Smooth muscle cell (in vitro differentiated cells): ENCODE data around the gene COBL. TPM values are rescaled to one million over a fixed set of nuclear protein-coding genes. Genes with fewer than 3 reads are reported as not detected.
A peak's percentile ranks its signal among the peaks of the same experiment; 100 is the strongest.

Experiments
- DNase-seq: peaks from one replicate; lab custom pipeline; 2025; ENCODE audit not compliant: unreplicated experiment; lab: John Stamatoyannopoulos, UW
- H2AFZ ChIP-seq: fragments of 200-600 bp; sonication (generic); 2 replicates; pipeline ENCODE4 v1.6.0; 2016; ENCODE audit warnings: antibody characterized with exemption, low read depth, mild to moderate bottlenecking
- H3F3A ChIP-seq: fragments of 200-600 bp; sonication (generic); 2 replicates; pipeline ENCODE4 v1.6.0; 2017; ENCODE audit warnings: antibody characterized with exemption, low read depth
- H3K27ac ChIP-seq: fragments of 200-600 bp; sonication (generic); 2 replicates; pipeline ENCODE4 v1.5.1; 2016; ENCODE audit warnings: low read depth, mild to moderate bottlenecking
- H3K27me3 ChIP-seq: fragments of 200-600 bp; sonication (generic); 2 replicates; pipeline ENCODE4 v1.6.1; 2016; ENCODE audit warnings: low read depth, mild to moderate bottlenecking
- H3K36me3 ChIP-seq: fragments of 200-600 bp; sonication (generic); 2 replicates; pipeline ENCODE4 v1.5.1; 2016; ENCODE audit warnings: low read depth
- H3K4me1 ChIP-seq: fragments of 200-600 bp; sonication (generic); 2 replicates; pipeline ENCODE4 v1.5.1; 2016; ENCODE audit warnings: low read depth
- H3K4me2 ChIP-seq: fragments of 200-600 bp; sonication (generic); 2 replicates; pipeline ENCODE4 v1.6.0; 2016; ENCODE audit warnings: mild to moderate bottlenecking
- H3K4me3 ChIP-seq: fragments of 200-600 bp; sonication (generic); 2 replicates; pipeline ENCODE4 v1.5.1; 2016; ENCODE audit warnings: mild to moderate bottlenecking
- H3K79me2 ChIP-seq: fragments of 200-600 bp; sonication (generic); 2 replicates; pipeline ENCODE4 v1.6.0; 2016; ENCODE audit warnings: low read depth, mild to moderate bottlenecking
- H3K9ac ChIP-seq: fragments of 200-600 bp; sonication (generic); 2 replicates; pipeline ENCODE4 v1.6.0; 2016; ENCODE audit warnings: low read depth
- H3K9me3 ChIP-seq: fragments of 200-600 bp; sonication (generic); replicated peaks from 2 replicates; pipeline ENCODE4 v1.5.1; 2016; ENCODE audit warnings: low read depth
- H4K20me1 ChIP-seq: fragments of 200-600 bp; sonication (generic); 2 replicates; pipeline ENCODE4 v1.6.0; 2016; ENCODE audit warnings: low read depth
- WGBS: methylation state at CpG from one replicate; pipeline ENCODE4 v1.1.7; 2016; ENCODE audit warnings: low lambda C conversion rate; 5-methylcytosine and 5-hydroxymethylcytosine counted together
- polyA plus RNA-seq: library from polyadenylated mRNA; unstranded; fragments of >200 nt; fragmentation: Nextera tagmentation; extraction: Ambion mirVana; gene quantifications from 2 replicates; pipeline ENCODE4 v1.2.1, GENCODE V29; 2016
- total RNA-seq: library from RNA; depleted of rRNA; stranded (reverse); fragments of >200 nt; gene quantifications from 2 replicates; pipeline ENCODE4 v1.2.3, GENCODE V29; 2014
- TF ChIP-seq, protein P1 (sequence below): fragments of 200-600 bp; sonication (generic); IDR thresholded peaks from 2 replicates; pipeline ENCODE4 v1.5.1; 2017; ENCODE audit warnings: borderline replicate concordance, mild to moderate bottlenecking, antibody characterized with exemption; ENCODE audit not compliant: insufficient read depth, poor library complexity, severe bottlenecking

Gene COBL
- total and polyA plus RNA-seq, 2 experiments from 2014 or later = 0.47 to 2.8 TPM

DNA sequence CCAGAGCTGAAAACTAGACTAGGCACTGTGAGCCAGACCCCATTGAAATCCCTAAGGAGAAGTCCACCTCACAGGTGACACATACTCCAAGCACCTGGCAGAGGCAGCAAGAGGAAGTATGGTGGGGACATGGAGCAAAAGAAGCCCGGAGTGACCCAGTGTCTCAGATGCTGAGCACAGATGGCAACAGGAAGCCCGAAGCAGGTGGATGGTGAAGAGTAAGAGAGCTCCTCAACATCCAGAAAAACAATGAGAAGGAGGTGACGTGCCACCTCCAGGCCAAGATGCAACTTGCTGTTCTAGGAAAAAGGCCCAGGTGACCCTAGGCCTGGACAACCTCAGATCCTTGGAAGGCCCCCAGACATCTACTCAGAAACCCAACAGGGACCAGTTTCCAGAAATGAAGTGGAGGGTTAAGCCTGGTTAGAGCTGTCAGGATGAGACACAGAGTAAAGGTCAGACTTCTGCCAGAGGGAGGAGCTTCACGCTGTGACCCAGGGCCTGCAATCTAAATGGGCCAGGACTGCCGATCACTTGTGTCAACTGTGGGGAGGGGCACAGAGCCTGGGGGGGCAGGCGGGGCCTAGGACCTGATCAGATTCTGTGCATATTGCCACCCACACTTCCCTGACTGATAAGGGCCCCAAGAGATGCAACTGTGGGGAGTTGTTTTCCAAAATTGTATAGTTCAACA lies 2.4 kb upstream of the COBL start:
- no peak overlapping the region for H3K4me3 ChIP-seq
- H3K79me2 ChIP-seq = no peaks in the 10 kb centered on the region
- H3K9ac ChIP-seq = no peak overlapping the region
- no peaks in the 10 kb centered on the region for H4K20me1 ChIP-seq
- 78% methylated on average over 6 of the region's 6 CpGs for WGBS
- H3K4me2 ChIP-seq = no peak overlapping the region
- H3K27ac ChIP-seq = no peak overlapping the region
- peaks cover 10% of the 10 kb centered on the region for H3K4me1 ChIP-seq
- TF ChIP-seq, protein P1, sequence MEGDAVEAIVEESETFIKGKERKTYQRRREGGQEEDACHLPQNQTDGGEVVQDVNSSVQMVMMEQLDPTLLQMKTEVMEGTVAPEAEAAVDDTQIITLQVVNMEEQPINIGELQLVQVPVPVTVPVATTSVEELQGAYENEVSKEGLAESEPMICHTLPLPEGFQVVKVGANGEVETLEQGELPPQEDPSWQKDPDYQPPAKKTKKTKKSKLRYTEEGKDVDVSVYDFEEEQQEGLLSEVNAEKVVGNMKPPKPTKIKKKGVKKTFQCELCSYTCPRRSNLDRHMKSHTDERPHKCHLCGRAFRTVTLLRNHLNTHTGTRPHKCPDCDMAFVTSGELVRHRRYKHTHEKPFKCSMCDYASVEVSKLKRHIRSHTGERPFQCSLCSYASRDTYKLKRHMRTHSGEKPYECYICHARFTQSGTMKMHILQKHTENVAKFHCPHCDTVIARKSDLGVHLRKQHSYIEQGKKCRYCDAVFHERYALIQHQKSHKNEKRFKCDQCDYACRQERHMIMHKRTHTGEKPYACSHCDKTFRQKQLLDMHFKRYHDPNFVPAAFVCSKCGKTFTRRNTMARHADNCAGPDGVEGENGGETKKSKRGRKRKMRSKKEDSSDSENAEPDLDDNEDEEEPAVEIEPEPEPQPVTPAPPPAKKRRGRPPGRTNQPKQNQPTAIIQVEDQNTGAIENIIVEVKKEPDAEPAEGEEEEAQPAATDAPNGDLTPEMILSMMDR = no peak
- no peaks in the 10 kb centered on the region for H3K36me3 ChIP-seq
- H2AFZ ChIP-seq = no peak overlapping the region
- H3K9me3 ChIP-seq = no peaks in the 10 kb centered on the region
- no peak for DNase-seq
- peaks cover 11% of the 10 kb centered on the region for H3F3A ChIP-seq
- H3K27me3 ChIP-seq = no peaks in the 10 kb centered on the region

DNA sequence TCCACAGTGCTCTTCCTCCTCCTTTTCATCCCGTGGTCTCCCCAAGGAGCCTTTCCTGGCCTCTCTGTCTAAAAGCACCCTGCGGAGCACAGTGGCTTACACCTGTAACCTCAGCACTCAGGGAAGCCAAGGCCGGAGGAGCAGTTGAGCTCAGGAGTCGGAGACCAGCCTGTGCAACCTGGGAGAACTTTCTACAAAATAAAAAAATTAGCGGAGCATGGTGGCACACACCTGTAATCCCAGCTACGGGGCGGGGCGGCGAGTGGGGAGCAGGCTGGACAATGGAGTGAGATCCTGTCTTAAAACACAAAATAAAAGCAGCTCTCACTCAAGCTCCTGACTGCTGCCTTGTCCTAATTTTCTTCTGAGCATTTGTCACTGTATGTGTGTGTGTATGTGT lies 1.4 kb upstream of the COBL start:
- DNase-seq = no peak
- Histone ChIP-seq H3K79me2 (peaks cover 4% of the 10 kb centered on the region), H3K9ac (no peak overlapping the region), H2AFZ (no peak overlapping the region), H3K4me3 (no peak overlapping the region), H3K4me1 (peaks cover 16% of the 10 kb centered on the region), H3F3A (peaks cover 17% of the 10 kb centered on the region), H3K36me3 (no peaks in the 10 kb centered on the region), H3K9me3 (no peaks in the 10 kb centered on the region), H3K27ac (no peak overlapping the region), H4K20me1 (no peaks in the 10 kb centered on the region), H3K27me3 (no peaks in the 10 kb centered on the region), H3K4me2 (no peak overlapping the region)
- TF ChIP-seq, protein P1 = no peak
- 90% methylated on average over 9 of the region's 9 CpGs for WGBS

DNA sequence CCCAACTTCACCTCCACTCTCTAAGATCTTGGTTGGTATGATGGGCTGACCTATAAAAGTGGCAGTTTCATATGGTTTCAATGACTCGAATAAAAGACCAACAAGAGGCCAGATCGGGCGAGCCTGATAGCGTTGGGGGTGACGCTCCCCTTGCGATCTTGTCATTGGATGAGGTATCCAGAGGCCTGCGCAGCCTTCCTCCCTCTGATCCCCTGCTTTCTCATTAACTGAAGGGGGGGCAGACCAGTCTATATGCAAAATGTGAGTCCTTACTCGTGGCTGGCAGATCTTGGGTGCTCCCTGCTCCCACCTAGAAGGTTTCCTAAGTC lies 937 bp upstream of the COBL start:
- Histone ChIP-seq H3K27ac (no peak overlapping the region), H3K27me3 (no peaks in the 10 kb centered on the region)
- DNase-seq = no peak

More for the DNA sequence above, 937 bp upstream of the COBL start:
- Histone ChIP-seq H3K9ac (no peak overlapping the region), H4K20me1 (no peaks in the 10 kb centered on the region), H3K79me2 (peaks cover 9% of the 10 kb centered on the region), H3K4me3 (peak overlapping the region; percentile 60), H3F3A (peaks cover 17% of the 10 kb centered on the region), H3K4me1 (peaks cover 16% of the 10 kb centered on the region), H3K9me3 (no peaks in the 10 kb centered on the region), H2AFZ (peak overlapping the region; percentile 71), H3K4me2 (peak overlapping the region; percentile 98), H3K36me3 (no peaks in the 10 kb centered on the region)
- TF ChIP-seq, protein P1 = no peak
- 55% methylated on average over 8 of the region's 8 CpGs for WGBS
